HFFc6 (cell line): Measurements from ENCODE around the gene TNFSF12. TPM values are rescaled to one million over a fixed set of nuclear protein-coding genes. Genes with fewer than 3 reads are reported as not detected.

Experiments used
- DNase-seq: peaks from one replicate; pipeline ENCODE4 v3.0.0-alpha.2; 2018
- H3K27ac Mint-ChIP-seq: 2 replicates; pipeline ENCODE4 v1.8.0; 2020; ENCODE audit warnings: mild to moderate bottlenecking, mixed read lengths
- H3K27me3 Mint-ChIP-seq: 2 replicates; pipeline ENCODE4 v1.8.0; 2021; ENCODE audit warnings: mild to moderate bottlenecking, moderate library complexity, mixed read lengths; ENCODE audit not compliant: insufficient read depth
- H3K36me3 Mint-ChIP-seq: 2 replicates; pipeline ENCODE4 v1.8.0; 2021; ENCODE audit warnings: low read depth, mixed read lengths
- H3K4me1 Mint-ChIP-seq: 2 replicates; pipeline ENCODE4 v1.8.0; 2020; ENCODE audit warnings: low read depth, mixed read lengths
- H3K4me3 Mint-ChIP-seq: 2 replicates; pipeline ENCODE4 v1.8.0; 2020; ENCODE audit warnings: mild to moderate bottlenecking, moderate library complexity, mixed read lengths
- H3K9me3 Mint-ChIP-seq: 2 replicates; pipeline ENCODE4 v1.8.0; 2020; ENCODE audit warnings: mild to moderate bottlenecking, mixed read lengths
- CTCF ChIP-seq: fragments of 200-600 bp; sonication (generic); IDR thresholded peaks from 2 replicates; pipeline ENCODE4 v1.5.0; 2021; ENCODE audit warnings: antibody characterized with exemption, mild to moderate bottlenecking
- total RNA-seq, 6 experiments: library from RNA; stranded (reverse); fragmentation: NEBNext Ultra II Directional; extraction: Animal tissue kit (Norgen Biotek cat#: 25700); gene quantifications; 2 replicates in 1 of 6; 3 replicates in 5 of 6; pipeline ENCODE4 v1.2.3, GENCODE V29; 2021

Gene TNFSF12
- total RNA-seq, 6 experiments from 2014 or later, result 22.0 to 28.3 (median 25.4) TPM

- Mint-ChIP-seq H3K4me1 (peaks cover 42% of the 10 kb centered on the region), H3K36me3 (peaks cover 12% of the 10 kb centered on the region), H3K4me3 (peak overlapping the region; percentile 99), H3K27me3 (peaks cover 3% of the 10 kb centered on the region), H3K27ac (peak overlapping the region; percentile 88), H3K9me3 (no peaks in the 10 kb centered on the region)
- no peak for TF ChIP-seq CTCF
- DNase-seq, result no peak
Measured at GRCh38 chr17:7563115-7563869, 14.4 kb downstream of the TNFSF12 start.

- H3K27ac Mint-ChIP-seq, result no peak overlapping the region
- peaks cover 20% of the 10 kb centered on the region for H3K27me3 Mint-ChIP-seq
- TF ChIP-seq CTCF, result no peak
- H3K4me3 Mint-ChIP-seq, result no peak overlapping the region
- H3K36me3 Mint-ChIP-seq, result peaks cover 52% of the 10 kb centered on the region
- DNase-seq, result no peak
- peaks cover 9% of the 10 kb centered on the region for H3K9me3 Mint-ChIP-seq
- peaks cover 30% of the 10 kb centered on the region for H3K4me1 Mint-ChIP-seq
Measured at GRCh38 chr17:7569571-7569970, 20.7 kb downstream of the TNFSF12 start.

GRCh38 chr17:7570351-7570750, 21.5 kb downstream of the TNFSF12 start:
- Mint-ChIP-seq H3K27ac (no peak overlapping the region), H3K36me3 (peaks cover 60% of the 10 kb centered on the region), H3K4me1 (peaks cover 38% of the 10 kb centered on the region), H3K9me3 (peaks cover 9% of the 10 kb centered on the region), H3K4me3 (no peak overlapping the region), H3K27me3 (peaks cover 26% of the 10 kb centered on the region)
- no peak for TF ChIP-seq CTCF
- no peak for DNase-seq

- H3K36me3 Mint-ChIP-seq, result peaks cover 79% of the 10 kb centered on the region
- peak overlapping the region; percentile 94 for H3K4me3 Mint-ChIP-seq
- peaks cover 40% of the 10 kb centered on the region for H3K27me3 Mint-ChIP-seq
- DNase-seq, result no peak
- H3K27ac Mint-ChIP-seq, result peak overlapping the region; percentile 97
- peaks cover 56% of the 10 kb centered on the region for H3K4me1 Mint-ChIP-seq
- no peak for TF ChIP-seq CTCF
- H3K9me3 Mint-ChIP-seq, result peaks cover 9% of the 10 kb centered on the region
Measured at GRCh38 chr17:7572338-7572587, 23.4 kb downstream of the TNFSF12 start.

- Mint-ChIP-seq H3K36me3 (peaks cover 79% of the 10 kb centered on the region), H3K4me1 (peaks cover 56% of the 10 kb centered on the region), H3K27me3 (peaks cover 44% of the 10 kb centered on the region), H3K27ac (peak overlapping the region; percentile 97), H3K4me3 (peak overlapping the region; percentile 94), H3K9me3 (peaks cover 9% of the 10 kb centered on the region)
- DNase-seq, result peak; percentile 100
- peak; percentile 43 for TF ChIP-seq CTCF
Measured at GRCh38 chr17:7572588-7573323, 23.9 kb downstream of the TNFSF12 start.
